ENCODE data around the gene SSBP2. TPM values are rescaled to one million over a fixed set of nuclear protein-coding genes. Genes with fewer than 3 reads are reported as not detected.

SSBP2 gene
- total and polyA plus RNA-seq, 2 of the 8 experiments (the other 6 are each of a cell fraction or from before 2014, with no cell fraction given), result 21.5 to 36.2 TPM

GRCh38 chr5:81696418-81697397 lies 54.2 kb downstream of the SSBP2 start (continued):
- TF ChIP-seq RNF2 (IDR thresholded peaks at IDR 0.05; ENCODE audit: borderline replicate concordance, low read depth, low read length, missing control alignments, poor library complexity, severe bottlenecking) (no peak), PHF8 (conservative IDR thresholded peaks at IDR 0.05; ENCODE audit: low read depth, low read length) (no peak), USF2 (IDR thresholded peaks at IDR 0.05; ENCODE audit: low read length) (no peak), GABPA (IDR thresholded peaks at IDR 0.05; ENCODE audit: borderline replicate concordance, insufficient read depth, low read length) (no peak), MAX (IDR thresholded peaks at IDR 0.05) (no peak)
